Left renal cortex interstitium (tissue), 4 donors: ENCODE measurements around the gene RFXANK. TPM values are rescaled to one million over a fixed set of nuclear protein-coding genes. Genes with fewer than 3 reads are reported as not detected.
"Not testable (repeated sequence)": the region's sequence is repeated elsewhere in the genome, so short reads cannot be mapped to it uniquely, and the experiment has no call there.

Source experiments
- DNase-seq, 4 donors: peaks; one replicate each; pipeline ENCODE4 v3.0.0-alpha.2; 2013; ENCODE audit warnings: low read depth in 4 of 4, low spot score in 2 of 4, missing footprints in 1 of 4
- polyA plus RNA-seq, 4 donors: library from polyadenylated mRNA; unstranded; fragments of 120-200 nt; gene quantifications; one replicate each; pipeline ENCODE4 v1.2.1, GENCODE V29; 2013; ENCODE audit not compliant: insufficient read length in 4 of 4

RFXANK gene
- polyA plus RNA-seq, 4 donors: 58.1 to 96.0 (median 75.3) TPM

- no peak for DNase-seq
Observed at GRCh38 chr19:19204181-19204580, 12.1 kb downstream of the RFXANK start.

- no peak for DNase-seq
Observed at GRCh38 chr19:19205416-19206410, 13.7 kb downstream of the RFXANK start.

- no peak for DNase-seq
Observed at GRCh38 chr19:19206938-19207337, 14.9 kb downstream of the RFXANK start.

- DNase-seq: no peak
Observed at GRCh38 chr19:19207637-19208572, 15.8 kb downstream of the RFXANK start.

GRCh38 chr19:19209372-19209771 is 17.3 kb downstream of the RFXANK start:
- DNase-seq: no peak

GRCh38 chr19:19211499-19212420 is 19.7 kb downstream of the RFXANK start, which contains the start of gene NCAN:
TSS of gene NCAN (plus strand) at chr19:19211958. CDS start at chr19:19216954, 4,996 bp downstream.
- no peak for DNase-seq

GRCh38 chr19:19212916-19213315 is 20.9 kb downstream of the RFXANK start:
- DNase-seq: no peak

GRCh38 chr19:19213426-19214158 is 21.5 kb downstream of the RFXANK start:
- no peak for DNase-seq

GRCh38 chr19:19214159-19214490 is 22.1 kb downstream of the RFXANK start:
- DNase-seq: no peak

GRCh38 chr19:19214892-19215291 is 22.8 kb downstream of the RFXANK start:
- peak in 2 of 4 donors; percentile 44 to 59 for DNase-seq

GRCh38 chr19:19215792-19216191 is 23.7 kb downstream of the RFXANK start:
- no peak for DNase-seq

GRCh38 chr19:19217099-19217498 is 25.0 kb downstream of the RFXANK start:
- DNase-seq: no peak

- no peak for DNase-seq
Observed at GRCh38 chr19:19218911-19219310, 26.9 kb downstream of the RFXANK start.

- not testable (repeated sequence) for DNase-seq
Observed at GRCh38 chr19:19221000-19221399, 28.9 kb downstream of the RFXANK start.

GRCh38 chr19:19223060-19223459 is 31.0 kb downstream of the RFXANK start:
- DNase-seq: no peak

GRCh38 chr19:19223636-19224035 is 31.6 kb downstream of the RFXANK start:
- no peak for DNase-seq

GRCh38 chr19:19224150-19224851 is 32.2 kb downstream of the RFXANK start:
- DNase-seq: no peak

GRCh38 chr19:19224852-19225494 is 32.9 kb downstream of the RFXANK start:
- DNase-seq: peak in 2 of 4 donors; percentile 26 to 38
